Measurements from ENCODE around the gene MACROD1.

Gene MACROD1

DNA sequence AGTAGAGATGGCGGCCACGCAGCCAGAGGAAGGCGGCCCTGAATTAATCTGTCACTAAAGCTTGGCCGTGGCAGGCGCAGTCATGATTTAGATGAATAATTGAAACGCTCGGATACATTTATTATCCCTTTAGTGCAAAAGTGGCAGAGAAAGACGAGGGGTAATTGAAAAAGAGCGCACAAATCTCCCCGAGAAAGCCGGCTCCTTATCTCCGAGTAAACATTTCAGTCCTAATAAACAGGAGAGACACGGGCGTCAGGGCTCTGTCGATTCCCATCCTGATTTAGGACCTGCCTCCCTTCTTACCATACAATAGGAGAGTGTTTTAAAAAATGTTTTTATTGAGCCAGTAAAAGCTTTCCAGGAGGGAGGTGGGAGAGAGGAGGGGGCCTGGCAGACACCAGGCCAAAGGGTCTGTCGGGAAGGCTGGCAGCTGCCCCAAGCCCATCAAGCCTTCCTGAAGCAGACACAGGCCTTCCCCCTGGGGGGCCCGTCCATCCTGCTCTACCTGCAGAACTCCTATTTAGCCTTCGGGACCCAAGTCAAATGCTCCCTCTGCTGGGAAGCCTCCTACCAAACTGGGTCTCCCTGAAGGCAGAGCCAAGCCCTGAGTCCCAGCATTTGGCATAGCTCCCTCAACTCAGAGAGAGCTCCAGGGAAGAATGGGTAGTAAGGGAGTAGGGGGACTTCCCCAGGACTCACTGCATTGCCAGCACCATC, 156.8 kb downstream of the MACROD1 start:
- no peak for DNase-seq

GRCh38 chr11:64008283-64008913, 157.5 kb downstream of the MACROD1 start:
- no peak for DNase-seq

- DNase-seq: peak; percentile 20
These were observed 158.2 kb downstream of the MACROD1 start for GRCh38 chr11:64007629-64008282.

GRCh38 chr11:64007160-64007628, 158.7 kb downstream of the MACROD1 start:
- no peak for DNase-seq

- DNase-seq: no peak
These were observed 159.5 kb downstream of the MACROD1 start for GRCh38 chr11:64006398-64006797.

- DNase-seq: no peak
These were observed 160.2 kb downstream of the MACROD1 start for GRCh38 chr11:64005691-64006090.

GRCh38 chr11:64004590-64004984, 161.3 kb downstream of the MACROD1 start:
- no peak for DNase-seq

DNA sequence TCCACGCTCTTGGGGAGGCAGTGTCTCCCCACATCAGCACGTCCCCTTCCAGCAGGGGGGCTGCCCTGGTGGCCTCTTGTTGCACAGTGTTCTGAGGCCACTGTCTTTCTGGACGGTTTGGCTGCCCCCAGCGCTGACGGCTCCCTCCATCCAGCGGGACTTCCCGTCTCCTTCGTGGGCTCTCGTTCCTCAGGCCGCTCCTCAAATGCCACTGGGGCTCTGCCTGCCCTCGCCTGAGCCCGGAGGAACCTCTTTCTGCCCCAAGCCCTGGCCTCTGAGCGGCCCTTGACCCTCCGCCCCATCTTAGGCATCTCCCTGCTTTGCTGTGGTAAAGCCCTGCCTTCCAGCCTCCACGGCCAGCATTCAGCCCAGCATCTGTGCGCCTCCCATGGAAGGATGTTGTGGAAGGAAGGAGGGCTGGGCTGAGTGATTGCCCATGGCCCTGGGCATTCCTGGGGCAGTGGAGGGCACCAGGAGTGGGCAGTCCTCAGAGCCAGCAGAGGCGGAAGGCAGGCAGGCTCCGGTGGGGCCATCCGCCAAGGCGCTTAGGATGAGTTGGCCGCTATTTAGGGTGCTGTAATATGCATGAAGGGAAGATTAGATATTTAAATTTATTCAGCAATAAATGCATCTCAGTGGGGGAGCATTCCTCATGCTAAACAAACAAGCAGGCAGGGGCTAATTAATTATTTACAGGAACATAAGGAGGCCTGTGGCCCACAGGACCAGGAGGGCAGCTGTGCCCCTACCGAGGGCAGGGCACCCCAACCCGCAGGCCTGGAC, 161.9 kb downstream of the MACROD1 start:
- DNase-seq: no peak

GRCh38 chr11:64001484-64002420, 164.2 kb downstream of the MACROD1 start:
- no peak for DNase-seq

DNA sequence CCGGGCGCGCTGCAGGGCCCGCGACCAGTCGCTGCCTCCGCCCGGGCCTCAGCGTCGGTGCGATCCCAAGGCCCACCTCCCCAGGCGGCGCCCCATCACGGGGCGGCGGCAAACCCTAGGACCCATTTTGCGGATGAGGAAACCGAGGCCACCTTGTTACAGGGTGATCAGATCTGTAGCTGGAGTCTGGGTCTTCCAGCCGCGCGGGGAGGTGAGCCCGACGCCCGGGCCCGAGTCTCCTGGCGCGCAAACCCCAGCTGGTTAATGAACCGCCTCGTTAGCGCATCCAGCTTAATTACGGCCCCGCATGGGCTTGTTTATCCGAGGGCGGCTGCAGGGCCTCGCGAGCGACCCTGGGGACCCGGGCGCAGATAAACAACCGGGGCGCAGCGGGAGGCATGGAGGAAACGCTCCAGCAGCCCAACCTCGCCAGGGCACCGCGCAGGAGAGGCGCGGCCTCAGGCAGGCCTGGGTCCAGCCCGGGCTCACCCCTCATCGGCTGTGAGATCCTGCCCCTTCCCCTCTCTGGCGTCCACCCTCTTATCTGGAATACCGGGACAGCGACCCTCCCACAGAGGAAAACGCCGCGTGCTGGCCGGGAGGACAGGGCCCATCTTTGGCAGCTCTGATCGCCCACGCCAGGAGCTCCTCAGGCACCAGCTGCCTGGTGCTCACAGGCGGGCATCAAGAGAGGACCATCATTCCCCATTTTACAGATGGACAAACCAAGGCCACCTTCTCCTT, 165.0 kb downstream of the MACROD1 start:
- DNase-seq: no peak

- peak; percentile 82 for DNase-seq
These were observed 165.7 kb downstream of the MACROD1 start for GRCh38 chr11:64000026-64000739.

GRCh38 chr11:63999349-64000025, 166.4 kb downstream of the MACROD1 start:
- DNase-seq: peak; percentile 71

- DNase-seq: no peak
These were observed 167.2 kb downstream of the MACROD1 start for GRCh38 chr11:63998558-63999348.

DNA sequence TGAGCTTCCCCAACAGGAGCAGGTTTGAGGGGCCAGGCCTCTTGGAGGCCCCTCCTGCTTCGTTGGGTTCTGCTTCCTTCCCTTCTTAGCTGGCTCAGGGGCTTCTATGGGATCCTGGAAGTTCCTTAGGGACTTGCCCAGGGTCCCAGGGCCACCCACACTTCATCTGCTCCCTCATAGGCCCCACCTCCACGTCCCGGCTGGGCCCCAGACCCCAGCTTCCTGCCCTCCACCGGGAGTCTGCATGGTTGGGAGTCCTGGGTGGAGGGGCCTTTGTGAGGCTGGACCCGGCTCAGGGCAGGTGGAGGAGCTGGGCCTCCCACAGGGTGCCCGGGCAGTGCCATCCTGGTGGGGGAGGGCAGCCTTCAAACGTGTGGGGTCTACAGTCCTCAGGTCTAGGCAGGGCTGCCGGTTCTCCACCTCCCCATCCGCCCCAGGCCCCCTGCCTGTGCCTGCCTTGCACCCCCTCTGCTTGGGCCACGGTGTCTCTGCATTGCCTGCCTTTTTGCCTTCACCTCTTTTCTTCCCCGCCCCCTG, 168.0 kb downstream of the MACROD1 start:
- DNase-seq: no peak

DNA sequence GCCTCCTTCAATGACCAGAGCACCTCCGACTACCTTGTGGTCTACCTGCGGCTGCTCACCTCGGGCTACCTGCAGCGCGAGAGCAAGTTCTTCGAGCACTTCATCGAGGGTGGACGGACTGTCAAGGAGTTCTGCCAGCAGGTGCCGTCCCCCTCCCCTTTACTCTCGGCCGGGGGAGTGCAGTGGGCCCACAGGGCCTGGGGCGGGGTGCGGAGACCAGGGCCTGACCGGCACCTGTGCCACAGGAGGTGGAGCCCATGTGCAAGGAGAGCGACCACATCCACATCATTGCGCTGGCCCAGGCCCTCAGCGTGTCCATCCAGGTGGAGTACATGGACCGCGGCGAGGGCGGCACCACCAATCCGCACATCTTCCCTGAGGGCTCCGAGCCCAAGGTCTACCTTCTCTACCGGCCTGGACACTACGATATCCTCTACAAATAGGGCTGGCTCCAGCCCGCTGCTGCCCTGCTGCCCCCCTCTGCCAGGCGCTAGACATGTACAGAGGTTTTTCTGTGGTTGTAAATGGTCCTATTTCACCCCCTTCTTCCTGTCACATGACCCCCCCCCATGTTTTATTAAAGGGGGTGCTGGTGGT, 168.7 kb downstream of the MACROD1 start:
- no peak for DNase-seq

- DNase-seq: no peak
These were observed 169.4 kb downstream of the MACROD1 start for GRCh38 chr11:63996512-63996911.

- DNase-seq: no peak
These were observed 171.9 kb downstream of the MACROD1 start for GRCh38 chr11:63993993-63994392.

GRCh38 chr11:63993100-63993499, 172.8 kb downstream of the MACROD1 start:
- DNase-seq: no peak
